GM11168 (cell line): ENCODE results near the gene RADIL.
"Not testable (repeated sequence)": the region's sequence is repeated elsewhere in the genome, so short reads cannot be mapped to it uniquely, and the experiment has no call there.

Experiments
- in situ Hi-C: fragments of 300-500 bp; cut with MboI; formaldehyde crosslinking; loops from one replicate; pipeline ENCODE4 v1.12.0; 2022; ENCODE audit warnings: low sequenced_read_pairs; ENCODE audit not compliant: unreplicated experiment

RADIL gene

GRCh38 chr7:4883372-4884144 is at the start of gene RADIL:
RADIL (minus strand) TSS chr7:4883716; CDS start chr7:4878139, 5,577 bp downstream.
- in situ Hi-C loops, result no loop called here

- in situ Hi-C loops, result no loop called here
Observed at GRCh38 chr7:4931943-4932342, 48.4 kb upstream of the RADIL start.

GRCh38 chr7:4929005-4929404 is 45.5 kb upstream of the RADIL start:
- in situ Hi-C loops, result no loop called here

GRCh38 chr7:4928445-4928844 is 44.9 kb upstream of the RADIL start:
- in situ Hi-C loops, result no loop called here

GRCh38 chr7:4919969-4920766 is 36.7 kb upstream of the RADIL start:
- in situ Hi-C loops, result no loop called here

DNA sequence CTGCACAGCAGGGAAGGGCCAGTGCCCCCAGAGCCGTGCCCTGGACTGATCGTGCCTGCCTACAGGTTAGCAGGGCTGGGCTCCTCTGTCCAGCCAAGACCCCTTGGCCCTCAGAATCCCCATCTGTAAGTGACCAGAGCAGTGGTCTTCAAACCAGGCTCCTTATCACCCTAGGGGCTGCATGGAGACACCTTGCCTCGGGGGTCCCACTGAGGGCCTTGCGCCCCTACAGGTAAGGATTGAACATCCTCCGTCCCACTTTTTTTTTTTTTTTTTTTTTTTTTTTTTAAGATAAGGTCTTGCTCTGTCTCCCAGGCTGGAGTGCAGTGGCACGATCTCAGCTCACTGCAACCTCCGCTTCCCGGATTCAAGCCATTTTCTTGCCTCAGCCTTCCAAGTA is 32.6 kb upstream of the RADIL start:
- in situ Hi-C loops, result no loop called here

- in situ Hi-C loops, result no loop called here
Observed at GRCh38 chr7:4911111-4911828, 27.8 kb upstream of the RADIL start.

GRCh38 chr7:4906682-4907081 is 23.2 kb upstream of the RADIL start:
- in situ Hi-C loops, result no loop called here

GRCh38 chr7:4905171-4905570 is 21.7 kb upstream of the RADIL start:
- in situ Hi-C loops, result no loop called here

DNA sequence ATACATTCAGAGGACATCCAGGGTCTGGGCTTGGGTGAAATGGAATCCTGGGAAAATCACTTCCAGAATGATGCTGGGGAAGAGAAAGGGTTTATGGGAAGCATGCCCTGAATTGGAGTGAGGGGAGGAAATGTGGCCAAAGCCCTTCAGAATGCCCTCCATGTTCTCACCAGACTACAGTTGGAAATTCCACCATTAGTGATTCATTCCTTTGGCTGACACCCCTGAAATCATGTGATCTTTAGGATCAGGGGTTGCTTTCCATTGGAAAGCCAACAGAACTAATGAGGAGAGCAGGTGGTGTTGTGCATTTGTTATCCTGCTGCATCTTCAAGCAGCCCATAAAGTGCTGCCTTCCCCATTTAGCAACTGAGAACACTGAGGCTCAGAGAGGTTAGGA is 20.8 kb upstream of the RADIL start:
- in situ Hi-C loops, result no loop called here

- in situ Hi-C loops, result no loop called here
Observed at GRCh38 chr7:4895766-4896165, 12.2 kb upstream of the RADIL start.

DNA sequence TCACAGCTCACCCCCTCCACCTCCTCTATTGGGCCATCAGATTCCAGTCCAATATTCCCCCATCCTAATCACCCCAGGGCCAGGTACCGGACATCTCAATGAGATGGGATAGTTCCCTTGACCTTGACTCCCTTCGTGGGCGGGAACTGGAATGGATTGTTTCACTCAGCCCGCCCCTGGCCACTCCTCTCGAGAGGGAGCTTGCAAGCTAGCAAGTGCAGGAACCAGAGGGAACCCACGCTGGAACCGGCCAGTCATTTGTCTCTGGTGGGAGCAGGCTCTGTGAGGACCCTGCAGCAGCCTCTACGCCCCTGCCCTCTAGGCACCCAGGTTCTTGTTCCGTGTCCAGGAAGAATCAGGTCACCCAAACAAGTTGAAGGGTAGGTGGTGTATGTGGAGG is 11.0 kb upstream of the RADIL start:
- in situ Hi-C loops, result no loop called here

DNA sequence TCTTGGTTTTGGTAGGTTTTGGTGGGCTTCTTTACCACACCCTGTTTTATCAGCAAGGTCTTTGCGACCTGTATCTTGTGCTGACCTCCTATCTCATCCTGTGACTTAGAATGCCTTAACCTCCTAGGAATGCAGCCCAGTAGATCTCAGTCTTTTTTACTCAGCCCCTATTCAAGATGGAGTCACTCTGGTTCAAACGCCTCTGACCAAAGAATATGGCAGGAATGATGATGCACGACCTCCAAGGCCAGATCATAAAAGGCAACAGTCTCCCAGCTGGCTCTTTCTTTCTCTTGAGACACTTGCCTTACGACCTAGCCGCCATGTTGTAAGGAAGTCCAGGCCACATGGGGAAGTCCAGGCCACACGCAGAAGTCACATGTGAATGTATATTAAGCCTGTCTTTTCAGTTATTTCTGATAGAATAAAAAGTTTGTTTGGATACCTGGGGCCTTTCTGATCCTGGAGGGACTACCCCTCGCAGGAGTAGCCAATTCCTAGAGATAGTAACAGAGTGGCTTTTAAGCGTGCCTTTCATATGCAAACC is 10.5 kb upstream of the RADIL start:
- in situ Hi-C loops, result no loop called here

DNA sequence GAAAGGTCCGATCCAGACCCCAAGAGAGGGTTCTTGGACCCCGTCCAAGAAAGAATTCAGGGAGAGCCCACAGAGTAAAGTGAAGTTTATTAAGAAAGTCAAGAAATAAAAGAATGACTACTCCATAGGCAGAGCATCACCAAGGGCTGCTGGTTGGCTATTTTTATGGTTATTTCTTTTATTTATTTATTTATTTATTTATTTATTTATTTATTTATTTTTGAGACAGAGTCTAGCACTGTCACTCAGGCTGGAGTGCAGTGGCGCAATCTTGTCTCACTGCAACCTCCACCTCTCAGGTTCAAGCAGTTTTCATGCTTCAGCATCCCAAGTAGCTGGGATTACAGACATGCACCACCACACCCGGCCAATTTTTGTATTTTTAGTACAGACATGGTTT is 9.7 kb upstream of the RADIL start:
- in situ Hi-C loops, result not testable (repeated sequence)

- in situ Hi-C loops, result not testable (repeated sequence)
Observed at GRCh38 chr7:4891522-4891921, 8.0 kb upstream of the RADIL start.

DNA sequence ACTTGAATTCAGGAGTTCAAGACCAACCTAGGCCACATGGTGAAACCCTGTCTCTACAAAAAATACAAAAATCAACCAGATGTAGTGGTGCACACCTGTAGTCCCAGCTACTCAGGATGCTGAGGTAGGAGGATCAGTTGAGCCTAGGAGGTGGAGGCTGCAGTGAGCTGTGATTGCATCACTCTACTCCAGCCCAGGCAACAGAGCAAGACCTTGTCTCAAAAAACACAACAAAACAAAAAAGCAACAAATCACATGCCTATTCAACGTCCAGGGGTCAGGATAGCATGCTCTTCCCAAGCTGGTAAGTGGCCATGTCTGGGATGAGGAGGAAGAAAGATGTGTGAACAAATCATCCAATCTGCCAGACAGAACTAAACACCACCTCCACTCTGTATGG is 6.2 kb upstream of the RADIL start:
- in situ Hi-C loops, result no loop called here

GRCh38 chr7:4888161-4888560 is 4.6 kb upstream of the RADIL start:
- in situ Hi-C loops, result no loop called here

DNA sequence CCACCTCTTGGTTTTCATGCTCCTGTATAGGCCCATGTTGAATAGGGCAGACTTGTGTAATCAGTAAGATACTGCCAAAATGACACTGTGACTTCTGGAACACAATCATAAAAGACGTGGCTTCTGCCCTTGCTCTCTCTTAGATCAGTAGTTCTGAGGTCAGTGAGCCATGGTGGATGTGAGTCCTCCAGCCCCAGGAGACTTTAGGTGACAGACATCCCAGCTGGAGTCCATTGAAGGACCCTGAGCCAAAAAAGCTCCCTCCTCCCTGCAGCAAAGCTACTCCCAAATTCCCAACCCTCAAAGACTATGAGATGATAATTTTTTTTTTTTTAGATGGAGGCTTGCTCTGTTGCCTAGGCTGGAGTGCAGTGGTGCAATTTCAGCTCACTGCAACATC is 3.2 kb upstream of the RADIL start:
- in situ Hi-C loops, result no loop called here

- in situ Hi-C loops, result no loop called here
Observed at GRCh38 chr7:4885317-4885807, 1.8 kb upstream of the RADIL start.

GRCh38 chr7:4884164-4884563 is 648 bp upstream of the RADIL start:
- in situ Hi-C loops, result no loop called here

DNA sequence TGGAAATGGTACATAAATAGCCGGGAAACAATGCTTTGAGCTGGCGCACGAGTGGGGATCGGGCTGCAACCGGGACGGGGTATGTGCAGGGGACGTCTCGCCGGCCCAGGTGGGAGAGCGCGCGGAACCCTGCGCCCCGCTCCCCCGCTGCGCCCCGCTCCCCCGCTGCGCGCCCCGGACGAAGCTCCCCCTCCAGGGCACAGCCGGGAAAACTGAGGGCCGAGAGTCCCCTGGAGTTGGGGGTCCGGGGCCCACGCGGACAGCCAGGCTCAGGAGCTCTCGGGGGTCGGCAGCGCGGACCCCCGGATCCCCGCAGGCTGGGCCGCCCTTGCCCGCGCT is 514 bp downstream of the RADIL start:
- in situ Hi-C loops, result no loop called here
